K562 (cell line): ENCODE data around the gene BORCS8. TPM values are rescaled to one million over a fixed set of nuclear protein-coding genes. Genes with fewer than 3 reads are reported as not detected.

Experiments
- EZH2 ChIP-seq: IDR thresholded peaks from 2 replicates; pipeline ENCODE4 v1.6.1; 2012; ENCODE audit warnings: low read depth, mild to moderate bottlenecking, inconsistent platforms, low read length, borderline replicate concordance
- SIN3B ChIP-seq: fragments of 450-650 bp; IDR thresholded peaks from 2 replicates; pipeline ENCODE4 v1.6.1; 2017; ENCODE audit warnings: low read depth, mild to moderate bottlenecking, moderate library complexity
- STAT6 ChIP-seq: sonication (generic); formaldehyde crosslinking; IDR thresholded peaks from 2 replicates; pipeline ENCODE4 v1.8.1; 2023; ENCODE audit warnings: mild to moderate bottlenecking, missing genetic modification reagents
- ZBTB8A ChIP-seq: fragments of 450-650 bp; IDR thresholded peaks from 2 replicates; pipeline ENCODE4 v1.6.1; 2018; ENCODE audit warnings: mild to moderate bottlenecking, moderate library complexity; ENCODE audit not compliant: partially characterized antibody
- ZNF134 ChIP-seq: fragments of 250-450 bp; sonication (Bioruptor Pico); conservative IDR thresholded peaks from 2 replicates; pipeline ENCODE4 v1.4.0; 2020
- ZNF175 ChIP-seq: fragments of 200-800 bp; sonication (Bioruptor generic); IDR thresholded peaks from 2 replicates; pipeline ENCODE4 v1.6.1; 2016; ENCODE audit warnings: low read depth, mild to moderate bottlenecking, missing genetic modification characterization, missing compliant biosample characterization
- ZNF282 ChIP-seq: sonication (generic); formaldehyde crosslinking; IDR thresholded peaks from 2 replicates; pipeline ENCODE4 v1.8.1; 2023; ENCODE audit warnings: missing genetic modification reagents
- ZNF436 ChIP-seq: fragments of 250-450, 450-650 bp; sonication (Bioruptor Pico); formaldehyde crosslinking; IDR thresholded peaks from 2 replicates; pipeline ENCODE4 v1.7.0; 2020; ENCODE audit warnings: mild to moderate bottlenecking
- ZNF778 ChIP-seq: fragments of 450-650 bp; formaldehyde crosslinking; IDR thresholded peaks from 2 replicates; pipeline ENCODE4 v1.4.0; 2020; ENCODE audit warnings: mild to moderate bottlenecking, moderate library complexity
- polyA plus RNA-seq, 8 experiments: library from polyadenylated mRNA; depleted of rRNA in 4 of 8; stranded (reverse) in 5 of 8; unstranded in 3 of 8; fragments of >200 nt; fragmentation: Nextera tagmentation in 2 of 8; fragmentation: Illumina TruSeq in 1 of 8; extraction: Ambion mirVana in 2 of 8; extraction: Trizol in 1 of 8; gene quantifications; 2 replicates each; pipeline versions ENCODE4 v1.2.1 to v1.2.3, GENCODE V29; 2011 to 2014; ENCODE audit warnings: inconsistent platforms in 1 of 8, missing spikeins in 1 of 8
- total RNA-seq, 7 experiments: library from RNA; depleted of rRNA in 6 of 7; stranded (reverse); fragments of >200 nt in 6 of 7; fragmentation: Illumina TruSeq in 2 of 7; extraction: Trizol in 2 of 7; gene quantifications; 2 replicates each; pipeline versions ENCODE4 v1.2.1 to v1.2.3, GENCODE V29; 2011 to 2021; ENCODE audit warnings: low replicate concordance in 1 of 7

The BORCS8 gene
- total and polyA plus RNA-seq, 9 of the 15 experiments (the other 6 are each of a cell fraction or from before 2014, with no cell fraction given): 4.6 to 33.6 (median 16.3) TPM

- TF ChIP-seq ZNF282 (CRISPR knock-in tag) (no peak), SIN3B (no peak), STAT6 (CRISPR knock-in tag) (no peak), EZH2 (no peak), ZNF436 (CRISPR knock-in tag) (no peak), ZNF175 (CRISPR knock-in tag) (no peak), ZNF134 (CRISPR knock-in tag) (no peak), ZBTB8A (no peak), ZNF778 (CRISPR knock-in tag) (no peak)
These were observed 21.6 kb upstream of the BORCS8 start (continued) for GRCh38 chr19:19213426-19214158.
